DOHH2 (cell line): ENCODE data around the gene PKNOX1.
"Not testable (repeated sequence)": the region's sequence is repeated elsewhere in the genome, so short reads cannot be mapped to it uniquely, and the experiment has no call there.

Source experiments
- H3F3A ChIP-seq: fragments of 200-600 bp; sonication (generic), shearing (Covaris generic); 2 replicates; pipeline ENCODE4 v1.6.0; 2016; ENCODE audit warnings: antibody characterized with exemption, mild to moderate bottlenecking; ENCODE audit not compliant: control insufficient read depth, insufficient read depth
- H3K27ac ChIP-seq: fragments of 200-600 bp; sonication (generic); 2 replicates; pipeline ENCODE4 v1.5.1; 2014; ENCODE audit warnings: low read depth, mild to moderate bottlenecking, low read length, moderate library complexity
- H3K27me3 ChIP-seq: fragments of 200-600 bp; sonication (generic); 2 replicates; pipeline ENCODE4 v1.6.1; 2014; ENCODE audit warnings: mild to moderate bottlenecking, low read length, mixed read lengths; ENCODE audit not compliant: control insufficient read depth
- H3K36me3 ChIP-seq: fragments of 200-600 bp; sonication (generic); 2 replicates; pipeline ENCODE4 v1.6.1; 2014; ENCODE audit warnings: mild to moderate bottlenecking, low read length, moderate library complexity, mixed read lengths; ENCODE audit not compliant: control insufficient read depth
- H3K4me1 ChIP-seq: fragments of 200-600 bp; sonication (generic); 2 replicates; pipeline ENCODE4 v1.6.1; 2014; ENCODE audit warnings: mild to moderate bottlenecking, low read length, mixed read lengths; ENCODE audit not compliant: control insufficient read depth
- H3K4me2 ChIP-seq: fragments of 200-600 bp; sonication (generic); 2 replicates; pipeline ENCODE4 v1.6.0; 2014; ENCODE audit warnings: mild to moderate bottlenecking, low read length, moderate library complexity
- H3K4me3 ChIP-seq: fragments of 200-600 bp; sonication (generic); 2 replicates; pipeline ENCODE4 v1.5.1; 2014; ENCODE audit warnings: mild to moderate bottlenecking, low read length, mixed read lengths
- H3K79me2 ChIP-seq: fragments of 200-600 bp; sonication (generic); 2 replicates; pipeline ENCODE4 v1.6.1; 2014; ENCODE audit warnings: mild to moderate bottlenecking, low read length, mixed read lengths; ENCODE audit not compliant: control insufficient read depth
- H3K9me2 ChIP-seq: fragments of 200-600 bp; sonication (generic); replicated peaks from 2 replicates; pipeline ENCODE4 v1.6.1; 2014; ENCODE audit warnings: mild to moderate bottlenecking, low read length, mixed read lengths; ENCODE audit not compliant: control insufficient read depth
- H3K9me3 ChIP-seq: fragments of 200-600 bp; sonication (generic); 2 replicates; pipeline ENCODE4 v1.6.1; 2014; ENCODE audit warnings: antibody characterized with exemption, low read length, mixed read lengths; ENCODE audit not compliant: control insufficient read depth, insufficient read depth
- H4K20me1 ChIP-seq: fragments of 200-600 bp; sonication (generic); 2 replicates; pipeline ENCODE4 v1.6.0; 2014; ENCODE audit warnings: low read depth, mild to moderate bottlenecking, antibody characterized with exemption, low read length, moderate library complexity; ENCODE audit not compliant: control insufficient read depth, insufficient read depth
- CTCF ChIP-seq: fragments of 200-600 bp; sonication (generic); IDR thresholded peaks from one replicate; pipeline ENCODE4 v1.5.1; 2014; ENCODE audit warnings: antibody characterized with exemption, mild to moderate bottlenecking, low read depth, low read length; ENCODE audit not compliant: poor library complexity, severe bottlenecking
- EZH2phosphoT487 ChIP-seq: fragments of 200-600 bp; sonication (generic); IDR thresholded peaks from 2 replicates; pipeline ENCODE4 v1.6.1; 2017; ENCODE audit warnings: borderline replicate concordance, mild to moderate bottlenecking, antibody characterized with exemption, low read length, moderate library complexity, mixed read lengths

The PKNOX1 gene

GRCh38 chr21:42973991-42974831 is at the start of gene PKNOX1:
Gene PKNOX1 (plus strand): TSS chr21:42974562. CDS start chr21:43004382, 29,820 bp downstream.
- Histone ChIP-seq H3F3A (peaks cover 4% of the 10 kb centered on the region; the same call in 1 of the 2 replicates), H3K27me3 (no peaks in the 10 kb centered on the region), H3K9me2 (no peaks in the 10 kb centered on the region), H3K27ac (peak within 1 kb of the TSS; percentile 42), H3K4me3 (peak within 1 kb of the TSS; percentile 81), H3K4me1 (peaks cover 32% of the 10 kb centered on the region), H4K20me1 (no peaks in the 10 kb centered on the region), H3K4me2 (peak within 1 kb of the TSS; percentile 87), H3K36me3 (peaks cover 18% of the 10 kb centered on the region), H3K79me2 (peaks cover 38% of the 10 kb centered on the region), H3K9me3 (no peaks in the 10 kb centered on the region)
- TF ChIP-seq CTCF (no peak), EZH2phosphoT487 (no peak)

GRCh38 chr21:42925114-42925926 is 49.0 kb upstream of the PKNOX1 start, which contains the start of gene ERVH48-1:
Gene ERVH48-1 (minus strand): TSS chr21:42925630. CDS start chr21:42919006, 6,624 bp downstream.
- peak within 1 kb of the TSS; percentile 63 for H3K4me3 ChIP-seq
- no peaks in the 10 kb centered on the region for H3K79me2 ChIP-seq
- no peak within 1 kb of the TSS; the same call in 1 of the 2 replicates for H3K27ac ChIP-seq
- peaks cover 16% of the 10 kb centered on the region for H3K4me1 ChIP-seq
- TF ChIP-seq EZH2phosphoT487 = no peak
- no peak for TF ChIP-seq CTCF
- H3K4me2 ChIP-seq = peak within 1 kb of the TSS; percentile 78
- no peaks in the 10 kb centered on the region for H3K27me3 ChIP-seq
- no peaks in the 10 kb centered on the region for H4K20me1 ChIP-seq
- no peaks in the 10 kb centered on the region for H3K36me3 ChIP-seq
- no peaks in the 10 kb centered on the region for H3F3A ChIP-seq
- H3K9me3 ChIP-seq = no peaks in the 10 kb centered on the region
- no peaks in the 10 kb centered on the region for H3K9me2 ChIP-seq

- not testable (repeated sequence) for H3K9me2 ChIP-seq, H3F3A ChIP-seq, H4K20me1 ChIP-seq, H3K36me3 ChIP-seq, H3K9me3 ChIP-seq, H3K27ac ChIP-seq, H3K4me3 ChIP-seq, H3K4me2 ChIP-seq, H3K79me2 ChIP-seq, H3K27me3 ChIP-seq
- H3K4me1 ChIP-seq = peaks cover 22% of the 10 kb centered on the region
These were observed 46.7 kb upstream of the PKNOX1 start for GRCh38 chr21:42927474-42928200.
